ENCODE results near the gene SCN2A. TPM values are rescaled to one million over a fixed set of nuclear protein-coding genes. Genes with fewer than 3 reads are reported as not detected.

Gene SCN2A
- total RNA-seq, 1 donor from 2014 or later, result 0.53 TPM

DNA sequence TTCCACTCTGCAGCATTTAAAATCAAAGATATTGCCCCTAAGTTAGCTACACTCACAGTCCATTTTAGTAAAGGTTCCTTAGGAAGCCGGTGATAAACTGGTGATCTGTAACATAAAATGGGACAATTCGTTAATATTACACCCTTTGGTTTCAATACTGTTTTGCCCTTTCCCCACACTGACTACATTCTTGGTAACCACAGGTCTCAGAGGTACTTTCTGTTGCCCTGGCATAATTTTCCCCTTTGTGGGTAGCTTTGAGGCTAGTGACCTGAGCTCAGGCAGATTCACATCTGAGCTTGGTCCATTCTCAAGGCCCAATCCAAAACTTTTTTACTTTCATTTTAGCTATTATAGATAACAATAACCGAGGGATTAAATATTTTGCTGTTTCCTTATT lies 197.3 kb downstream of the SCN2A start:
- H3K27me3 ChIP-seq, result no peaks in the 10 kb centered on the region

DNA sequence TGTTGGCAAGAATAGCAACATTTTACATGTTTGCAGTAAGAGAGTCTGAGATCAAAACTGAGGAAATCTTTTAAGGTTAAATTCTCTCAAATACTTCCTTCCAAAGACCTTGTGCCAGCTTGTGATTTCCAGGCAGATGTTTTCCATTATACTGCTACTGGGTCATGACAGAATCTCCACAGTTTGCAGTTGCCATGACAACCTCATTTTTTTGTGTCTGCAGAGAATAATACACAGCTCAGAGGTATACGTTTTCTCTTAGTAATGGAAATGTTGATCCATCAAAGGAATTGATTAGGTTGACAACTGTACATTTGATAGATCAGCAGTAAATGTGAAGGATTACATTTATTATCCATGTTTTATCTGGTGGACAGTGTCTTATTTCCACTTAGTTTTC lies 201.2 kb downstream of the SCN2A start:
- DNase-seq (ENCODE audit: low spot score in 2 of 2), result no peak
- intact Hi-C loops (cut with DNase I), result no loop called here
- no peak overlapping the region for H3K27ac ChIP-seq

More for the DNA sequence above, 197.3 kb downstream of the SCN2A start:
- no peak overlapping the region for H3K4me3 ChIP-seq
- intact Hi-C loops (cut with DNase I), result no loop called here
- H3K36me3 ChIP-seq, result no peaks in the 10 kb centered on the region
- no peak for DNase-seq (ENCODE audit: low spot score in 2 of 2)
- TF ChIP-seq, protein P1, sequence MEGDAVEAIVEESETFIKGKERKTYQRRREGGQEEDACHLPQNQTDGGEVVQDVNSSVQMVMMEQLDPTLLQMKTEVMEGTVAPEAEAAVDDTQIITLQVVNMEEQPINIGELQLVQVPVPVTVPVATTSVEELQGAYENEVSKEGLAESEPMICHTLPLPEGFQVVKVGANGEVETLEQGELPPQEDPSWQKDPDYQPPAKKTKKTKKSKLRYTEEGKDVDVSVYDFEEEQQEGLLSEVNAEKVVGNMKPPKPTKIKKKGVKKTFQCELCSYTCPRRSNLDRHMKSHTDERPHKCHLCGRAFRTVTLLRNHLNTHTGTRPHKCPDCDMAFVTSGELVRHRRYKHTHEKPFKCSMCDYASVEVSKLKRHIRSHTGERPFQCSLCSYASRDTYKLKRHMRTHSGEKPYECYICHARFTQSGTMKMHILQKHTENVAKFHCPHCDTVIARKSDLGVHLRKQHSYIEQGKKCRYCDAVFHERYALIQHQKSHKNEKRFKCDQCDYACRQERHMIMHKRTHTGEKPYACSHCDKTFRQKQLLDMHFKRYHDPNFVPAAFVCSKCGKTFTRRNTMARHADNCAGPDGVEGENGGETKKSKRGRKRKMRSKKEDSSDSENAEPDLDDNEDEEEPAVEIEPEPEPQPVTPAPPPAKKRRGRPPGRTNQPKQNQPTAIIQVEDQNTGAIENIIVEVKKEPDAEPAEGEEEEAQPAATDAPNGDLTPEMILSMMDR (IDR thresholded peaks at IDR 0.05), result no peak
- H3K27ac ChIP-seq, result no peak overlapping the region
- no peaks in the 10 kb centered on the region for H3K4me1 ChIP-seq
- H3K9me3 ChIP-seq, result no peaks in the 10 kb centered on the region

More for the DNA sequence above, 201.2 kb downstream of the SCN2A start:
- Histone ChIP-seq H3K27me3 (no peaks in the 10 kb centered on the region), H3K36me3 (no peaks in the 10 kb centered on the region), H3K9me3 (no peaks in the 10 kb centered on the region), H3K4me1 (no peaks in the 10 kb centered on the region), H3K4me3 (no peak overlapping the region)
- TF ChIP-seq, protein P1 (IDR thresholded peaks at IDR 0.05), result no peak

Other genes starting within 250 kb of the SCN2A start
- gene SCN3A, start 35.4 kb upstream of the SCN2A start, total RNA-seq, result 1.4 TPM
- 2.8 TPM for gene CSRNP3, start 230.3 kb downstream of the SCN2A start, total RNA-seq